ENCODE data around the gene LCE2C. TPM values are rescaled to one million over a fixed set of nuclear protein-coding genes. Genes with fewer than 3 reads are reported as not detected.

Gene LCE2C
- total RNA-seq, 1 experiment from 2014 or later: not detected

- no peak for DNase-seq (ENCODE audit: low read depth)
These were observed 50.2 kb downstream of the LCE2C start for GRCh38 chr1:152725261-152725660.

Other genes with a start within 250 kb of the LCE2C start
- gene LCE5A, start 164.5 kb upstream of the LCE2C start, total RNA-seq (2014; rRNA removed): not detected in 2 replicates
- not detected in 2 replicates for gene CRCT1, start 160.8 kb upstream of the LCE2C start, total RNA-seq (2014; rRNA removed)
- not detected in 2 replicates for gene LCE3E, start 108.5 kb upstream of the LCE2C start, total RNA-seq (2014; rRNA removed)
- gene LCE3D, start 94.8 kb upstream of the LCE2C start, total RNA-seq (2014; rRNA removed): 0.32 and 0.69 TPM in 2 replicates
- not detected in 2 replicates for gene LCE3C, start 75.0 kb upstream of the LCE2C start, total RNA-seq (2014; rRNA removed)
- gene LCE3B, start 61.5 kb upstream of the LCE2C start, total RNA-seq (2014; rRNA removed): not detected in 2 replicates
- not detected in 2 replicates for gene LCE3A, start 52.2 kb upstream of the LCE2C start, total RNA-seq (2014; rRNA removed)
- not detected in 2 replicates for gene LCE2D, start 11.9 kb upstream of the LCE2C start, total RNA-seq (2014; rRNA removed)
- not detected in 2 replicates for gene LCE2B, start 10.8 kb downstream of the LCE2C start, total RNA-seq (2014; rRNA removed)
- gene LCE2A, start 23.1 kb downstream of the LCE2C start, total RNA-seq (2014; rRNA removed): not detected in 2 replicates
- gene LCE4A, start 32.9 kb downstream of the LCE2C start, total RNA-seq (2014; rRNA removed): not detected in 2 replicates
- 0.13 TPM in 1 of 2 replicates, not detected in the other for gene KPRP, start 82.7 kb downstream of the LCE2C start, total RNA-seq (2014; rRNA removed)
- not detected in 2 replicates for gene LCE1F, start 99.9 kb downstream of the LCE2C start, total RNA-seq (2014; rRNA removed)
- gene LCE1E, start 111.0 kb downstream of the LCE2C start, total RNA-seq (2014; rRNA removed): not detected in 2 replicates
- not detected in 2 replicates for gene LCE1D, start 121.4 kb downstream of the LCE2C start, total RNA-seq (2014; rRNA removed)
- not detected in 2 replicates for gene LCE1C, start 131.4 kb downstream of the LCE2C start, total RNA-seq (2014; rRNA removed)
- not detected in 2 replicates for gene LCE1B, start 136.7 kb downstream of the LCE2C start, total RNA-seq (2014; rRNA removed)
- not detected in 2 replicates for gene LCE1A, start 152.2 kb downstream of the LCE2C start, total RNA-seq (2014; rRNA removed)
- not detected in 2 replicates for gene LCE6A, start 167.6 kb downstream of the LCE2C start, total RNA-seq (2014; rRNA removed)
- gene LCE7A, start 184.7 kb downstream of the LCE2C start, total RNA-seq (2014; rRNA removed): not detected in 2 replicates
- gene SMCP, start 203.0 kb downstream of the LCE2C start, total RNA-seq (2014; rRNA removed): not detected in 2 replicates
- not detected in 2 replicates for gene IVL, start 233.3 kb downstream of the LCE2C start, total RNA-seq (2014; rRNA removed)

Data from LHCN-M2 (cell line).